ENCODE results near the gene GRIN2C.

The GRIN2C gene

GRCh38 chr17:74824961-74825627 is 34.6 kb downstream of the GRIN2C start:
- in situ Hi-C loops (cut with HindIII; ENCODE audit: low sequenced_read_pairs), result no loop called here
- no peak for TF ChIP-seq CTCF (IDR thresholded peaks at IDR 0.05; ENCODE audit: low read depth, low read length)
- no peak for DNase-seq (ENCODE audit: low read depth, low spot score)
- no peak overlapping the region for H3K4me3 ChIP-seq (ENCODE audit: low read depth, low read length)

GRCh38 chr17:74822939-74823367 is 36.7 kb downstream of the GRIN2C start:
- no peak overlapping the region for H3K4me3 ChIP-seq (ENCODE audit: low read depth, low read length)
- TF ChIP-seq CTCF (IDR thresholded peaks at IDR 0.05; ENCODE audit: low read depth, low read length), result no peak
- in situ Hi-C loops (cut with HindIII; ENCODE audit: low sequenced_read_pairs), result no loop called here
- DNase-seq (ENCODE audit: low read depth, low spot score), result no peak

- H3K4me3 ChIP-seq (ENCODE audit: low read depth, low read length), result no peak overlapping the region
- in situ Hi-C loops (cut with HindIII; ENCODE audit: low sequenced_read_pairs), result no loop called here
Measured at GRCh38 chr17:74822335-74822938, 37.2 kb downstream of the GRIN2C start.

GRCh38 chr17:74821655-74822334 is 37.9 kb downstream of the GRIN2C start:
- in situ Hi-C loops (cut with HindIII; ENCODE audit: low sequenced_read_pairs), result no loop called here

More at GRCh38 chr17:74822335-74822938, 37.2 kb downstream of the GRIN2C start:
- no peak for TF ChIP-seq CTCF (IDR thresholded peaks at IDR 0.05; ENCODE audit: low read depth, low read length)
- DNase-seq (ENCODE audit: low read depth, low spot score), result no peak

GRCh38 chr17:74819801-74820436 is 39.8 kb downstream of the GRIN2C start:
- in situ Hi-C loops (cut with HindIII; ENCODE audit: low sequenced_read_pairs), result no loop called here
- no peak for DNase-seq (ENCODE audit: low read depth, low spot score)
- TF ChIP-seq CTCF (IDR thresholded peaks at IDR 0.05; ENCODE audit: low read depth, low read length), result no peak
- H3K4me3 ChIP-seq (ENCODE audit: low read depth, low read length), result no peak overlapping the region

More at GRCh38 chr17:74821655-74822334, 37.9 kb downstream of the GRIN2C start:
- TF ChIP-seq CTCF (IDR thresholded peaks at IDR 0.05; ENCODE audit: low read depth, low read length), result no peak
- no peak for DNase-seq (ENCODE audit: low read depth, low spot score)
- H3K4me3 ChIP-seq (ENCODE audit: low read depth, low read length), result no peak overlapping the region

GRCh38 chr17:74818291-74818938 is 41.3 kb downstream of the GRIN2C start:
- TF ChIP-seq CTCF (IDR thresholded peaks at IDR 0.05; ENCODE audit: low read depth, low read length), result no peak
- DNase-seq (ENCODE audit: low read depth, low spot score), result no peak
- in situ Hi-C loops (cut with HindIII; ENCODE audit: low sequenced_read_pairs), result no loop called here
- no peak overlapping the region for H3K4me3 ChIP-seq (ENCODE audit: low read depth, low read length)

Measured in astrocyte of the spinal cord (primary cell).